Measurements from ENCODE around the gene TBC1D9.

TBC1D9 gene

DNA sequence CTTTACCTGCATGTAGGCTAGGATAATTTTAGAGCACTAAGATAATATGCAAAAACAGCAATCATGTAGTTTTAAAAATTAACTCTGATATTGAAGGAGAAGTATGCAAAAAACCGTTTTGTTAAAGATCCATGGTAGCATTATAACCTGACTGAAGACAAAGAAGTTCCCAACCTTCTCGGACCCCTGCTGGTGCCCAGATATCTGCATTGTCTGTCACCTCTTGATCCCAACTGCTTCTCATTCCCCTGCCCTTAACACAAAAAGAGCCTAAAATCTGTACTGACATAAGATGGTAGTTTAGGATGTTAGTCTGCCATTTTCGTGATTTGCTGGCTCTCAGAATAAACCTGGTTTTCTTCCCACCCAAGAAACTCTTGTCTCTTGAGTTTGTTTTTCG lies 125.9 kb downstream of the TBC1D9 start:
- H3K4me3 ChIP-seq (ENCODE audit: low read depth, low read length): no peak overlapping the region
- H3K27me3 ChIP-seq (replicated peaks): no peaks in the 10 kb centered on the region
- no peak overlapping the region for H3K27ac ChIP-seq
- TF ChIP-seq, protein P1, sequence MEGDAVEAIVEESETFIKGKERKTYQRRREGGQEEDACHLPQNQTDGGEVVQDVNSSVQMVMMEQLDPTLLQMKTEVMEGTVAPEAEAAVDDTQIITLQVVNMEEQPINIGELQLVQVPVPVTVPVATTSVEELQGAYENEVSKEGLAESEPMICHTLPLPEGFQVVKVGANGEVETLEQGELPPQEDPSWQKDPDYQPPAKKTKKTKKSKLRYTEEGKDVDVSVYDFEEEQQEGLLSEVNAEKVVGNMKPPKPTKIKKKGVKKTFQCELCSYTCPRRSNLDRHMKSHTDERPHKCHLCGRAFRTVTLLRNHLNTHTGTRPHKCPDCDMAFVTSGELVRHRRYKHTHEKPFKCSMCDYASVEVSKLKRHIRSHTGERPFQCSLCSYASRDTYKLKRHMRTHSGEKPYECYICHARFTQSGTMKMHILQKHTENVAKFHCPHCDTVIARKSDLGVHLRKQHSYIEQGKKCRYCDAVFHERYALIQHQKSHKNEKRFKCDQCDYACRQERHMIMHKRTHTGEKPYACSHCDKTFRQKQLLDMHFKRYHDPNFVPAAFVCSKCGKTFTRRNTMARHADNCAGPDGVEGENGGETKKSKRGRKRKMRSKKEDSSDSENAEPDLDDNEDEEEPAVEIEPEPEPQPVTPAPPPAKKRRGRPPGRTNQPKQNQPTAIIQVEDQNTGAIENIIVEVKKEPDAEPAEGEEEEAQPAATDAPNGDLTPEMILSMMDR (IDR thresholded peaks at IDR 0.05; ENCODE audit: low read depth, low read length, missing control alignments): no peak
- in situ Hi-C loops (cut with HindIII; ENCODE audit: low pct_ligation_motif_present, low sequenced_read_pairs): no loop called here
- H3K36me3 ChIP-seq (replicated peaks): peaks cover 6% of the 10 kb centered on the region
- no peak for DNase-seq

DNA sequence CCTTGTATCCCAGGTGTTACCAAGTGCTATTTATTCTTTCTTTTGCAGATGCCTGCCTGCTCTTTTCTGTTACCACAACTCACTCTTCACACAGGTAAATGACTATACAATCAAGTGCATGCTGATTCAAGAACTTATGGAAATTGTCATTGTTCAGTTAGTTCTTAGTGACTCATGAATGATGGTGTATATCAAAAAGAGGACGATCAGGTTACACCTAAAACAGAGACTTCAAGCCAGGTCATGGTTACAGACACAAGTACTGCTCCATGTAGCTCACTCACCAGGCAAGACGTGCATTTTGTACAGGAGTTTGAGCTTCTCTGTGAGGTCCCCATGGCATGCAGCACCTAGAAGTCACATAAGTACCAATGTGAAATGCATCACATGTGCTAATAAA lies 128.2 kb downstream of the TBC1D9 start:
- no peaks in the 10 kb centered on the region for H3K27me3 ChIP-seq (replicated peaks)
- peaks cover 6% of the 10 kb centered on the region for H3K36me3 ChIP-seq (replicated peaks)
- H3K27ac ChIP-seq: no peak overlapping the region
- TF ChIP-seq, protein P1 (IDR thresholded peaks at IDR 0.05; ENCODE audit: low read depth, low read length, missing control alignments): no peak
- in situ Hi-C loops (cut with HindIII; ENCODE audit: low pct_ligation_motif_present, low sequenced_read_pairs): no loop called here
- no peak for DNase-seq
- no peak overlapping the region for H3K4me3 ChIP-seq (ENCODE audit: low read depth, low read length)

DNA sequence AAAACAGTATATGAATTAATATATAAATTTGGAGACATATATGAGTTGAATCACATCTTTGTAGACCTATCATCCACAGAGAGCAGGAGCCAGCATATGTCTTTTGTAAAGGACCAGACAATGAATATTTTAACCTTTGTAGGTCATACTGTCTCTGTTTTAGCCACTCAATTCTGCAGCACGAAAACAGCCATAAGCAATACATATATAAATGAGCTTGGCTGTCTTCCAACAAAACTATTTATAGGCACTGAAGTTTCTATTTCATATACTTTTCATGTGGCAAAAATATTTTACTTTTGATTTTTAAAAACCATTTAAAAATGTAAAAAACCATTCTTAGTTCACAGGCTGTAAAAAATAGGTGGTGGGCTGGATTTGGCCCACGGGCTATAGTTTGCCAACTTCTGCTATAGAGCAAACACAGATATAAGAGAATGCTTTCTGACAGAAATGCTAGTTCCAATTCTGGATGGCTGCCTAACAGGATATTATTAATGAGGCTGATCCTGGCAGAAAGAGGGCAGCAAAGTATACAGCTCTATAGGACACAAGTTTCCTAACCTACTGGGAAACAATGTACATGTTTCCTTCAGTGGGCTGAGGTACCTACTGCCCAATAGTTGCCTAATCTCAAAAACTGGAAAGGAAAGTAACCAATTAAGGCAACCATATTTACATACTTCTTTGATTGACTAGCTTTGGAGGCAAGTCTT lies 129.4 kb downstream of the TBC1D9 start:
- Histone ChIP-seq H3K4me3 (ENCODE audit: low read depth, low read length) (no peak overlapping the region), H3K27me3 (replicated peaks) (no peaks in the 10 kb centered on the region), H3K36me3 (replicated peaks) (peaks cover 6% of the 10 kb centered on the region), H3K27ac (no peak overlapping the region)
- in situ Hi-C loops (cut with HindIII; ENCODE audit: low pct_ligation_motif_present, low sequenced_read_pairs): no loop called here
- no peak for DNase-seq
- TF ChIP-seq, protein P1 (IDR thresholded peaks at IDR 0.05; ENCODE audit: low read depth, low read length, missing control alignments): peak; percentile 35

DNA sequence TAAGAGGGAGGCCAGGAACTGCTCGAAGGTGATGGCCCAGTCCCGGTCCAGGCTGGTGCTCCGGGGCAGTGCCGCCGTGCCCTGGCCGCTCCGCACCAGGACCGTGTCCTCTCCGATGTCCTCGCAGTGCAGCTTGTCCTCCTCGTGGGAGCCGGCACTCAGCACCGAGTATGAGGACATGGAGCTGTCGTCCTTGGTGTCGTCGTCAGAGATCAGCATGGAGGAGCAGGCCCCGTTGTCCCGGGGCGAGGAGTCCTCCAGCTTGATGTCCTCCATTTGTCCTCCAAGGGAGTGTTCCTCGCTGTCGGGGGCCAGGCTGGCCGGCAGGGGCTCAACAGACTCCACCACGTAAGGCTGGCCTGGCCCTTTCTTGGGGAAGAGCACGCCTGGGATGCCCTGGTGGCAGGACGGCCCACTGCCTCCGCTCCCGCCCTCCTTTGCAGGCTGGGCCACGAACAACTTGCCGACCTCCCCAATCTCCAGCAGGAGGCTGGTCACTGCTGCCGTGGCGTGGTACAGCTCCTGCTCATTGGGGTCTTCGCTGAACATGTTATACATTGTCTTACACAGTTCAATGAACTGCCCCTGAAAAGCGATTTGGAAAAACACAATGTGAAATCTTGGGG lies 133.7 kb downstream of the TBC1D9 start:
- Histone ChIP-seq H3K36me3 (replicated peaks) (peaks cover 2% of the 10 kb centered on the region), H3K4me3 (ENCODE audit: low read depth, low read length) (no peak overlapping the region), H3K27me3 (replicated peaks) (no peaks in the 10 kb centered on the region), H3K27ac (no peak overlapping the region)
- TF ChIP-seq, protein P1 (IDR thresholded peaks at IDR 0.05; ENCODE audit: low read depth, low read length, missing control alignments): no peak
- in situ Hi-C loops (cut with HindIII; ENCODE audit: low pct_ligation_motif_present, low sequenced_read_pairs): no loop called here
- no peak for DNase-seq

DNA sequence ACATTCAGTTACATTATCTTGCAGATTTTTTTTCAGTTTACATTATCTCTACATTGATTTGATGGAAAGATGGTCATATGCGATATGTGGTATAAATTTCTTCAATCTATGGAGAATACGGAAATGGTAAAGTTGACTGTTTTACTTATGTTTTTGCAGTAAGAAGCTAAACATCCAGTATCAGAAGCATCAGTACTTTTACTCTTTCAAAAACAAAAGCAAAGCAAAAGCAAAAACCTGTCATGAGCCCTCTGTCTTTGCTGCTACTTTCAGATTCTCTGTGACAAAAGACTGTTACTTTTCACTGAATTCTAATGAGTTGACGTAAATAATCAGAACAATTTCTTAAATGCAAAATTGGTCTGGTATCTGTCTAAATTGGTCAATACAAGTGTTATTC lies 135.0 kb downstream of the TBC1D9 start:
- no peaks in the 10 kb centered on the region for H3K27me3 ChIP-seq (replicated peaks)
- in situ Hi-C loops (cut with HindIII; ENCODE audit: low pct_ligation_motif_present, low sequenced_read_pairs): no loop called here
- TF ChIP-seq, protein P1 (IDR thresholded peaks at IDR 0.05; ENCODE audit: low read depth, low read length, missing control alignments): no peak

More for the DNA sequence above, 135.0 kb downstream of the TBC1D9 start:
- Histone ChIP-seq H3K27ac (no peak overlapping the region), H3K4me3 (ENCODE audit: low read depth, low read length) (no peak overlapping the region), H3K36me3 (replicated peaks) (peaks cover 2% of the 10 kb centered on the region)
- no peak for DNase-seq
